Endothelial cell of umbilical vein (primary cell): ENCODE measurements around the gene SOHLH1. TPM values are rescaled to one million over a fixed set of nuclear protein-coding genes. Genes with fewer than 3 reads are reported as not detected.

ENCODE experiments used
- BruUV-seq: library from RNA; stranded (reverse); fragments of 400-500 nt; replicated peaks from 2 replicates; lab custom pipeline; 2021; lab: Mats Ljungman, UMichigan
- CTCF ChIA-PET: fragments of 300-600, 350-600 bp; sonication (Branson Sonifier 250); formaldehyde crosslinking; loops from one replicate; lab custom pipeline; 2021; ENCODE audit warnings: antibody characterized with exemption, inconsistent platforms; lab: Charles Lee
- POLR2A ChIA-PET: fragments of 300-600, 350-600 bp; sonication (Branson Sonifier 250); formaldehyde crosslinking; loops from one replicate; lab custom pipeline; 2021; ENCODE audit warnings: antibody characterized with exemption, inconsistent platforms; lab: Charles Lee
- DNase-seq: peaks from one replicate; pipeline ENCODE4 v3.0.0-alpha.2; 2011; ENCODE audit warnings: low read depth, low spot score
- FAIRE-seq: peaks from 2 replicates; lab custom pipeline; 2011; peaks lifted over from hg19 to GRCh38; lab: Jason Lieb, UNC
- H2AFZ ChIP-seq: 2 replicates; pipeline ENCODE4 v1.6.0; 2012; ENCODE audit warnings: low read depth, low read length, control low read depth, inconsistent platforms
- H3K27ac ChIP-seq: 2 replicates; pipeline ENCODE4 v1.5.1; 2011; ENCODE audit warnings: low read depth, mild to moderate bottlenecking, control low read depth, low read length, moderate library complexity; ENCODE audit not compliant: insufficient read depth
- H3K27me3 ChIP-seq, 2 experiments: 2 replicates each; pipeline versions ENCODE4 v1.6.0 to v1.6.1; 2011; ENCODE audit warnings: low read length in 2 of 2, mixed read lengths in 1 of 2; ENCODE audit not compliant: control insufficient read depth in 2 of 2, insufficient read depth in 2 of 2
- H3K36me3 ChIP-seq, 2 experiments: 2 replicates in 1 of 2; 3 replicates in 1 of 2; pipeline ENCODE4 v1.5.1; 2011; ENCODE audit warnings: low read length in 2 of 2, mild to moderate bottlenecking in 1 of 2, moderate library complexity in 1 of 2; ENCODE audit not compliant: control insufficient read depth in 2 of 2, insufficient read depth in 2 of 2; ENCODE audit errors: extremely low read depth in 1 of 2
- H3K4me1 ChIP-seq: 3 replicates; pipeline ENCODE4 v1.5.1; 2011; ENCODE audit warnings: mild to moderate bottlenecking, low read length; ENCODE audit not compliant: control insufficient read depth, insufficient read depth; ENCODE audit errors: extremely low read depth
- H3K4me2 ChIP-seq: 2 replicates; pipeline ENCODE4 v1.6.1; 2011; ENCODE audit warnings: low read length, control low read depth, mixed read lengths; ENCODE audit not compliant: insufficient read depth
- H3K4me3 ChIP-seq, 3 experiments: fragments of 200-600 bp in 1 of 3; sonication (generic), shearing (Covaris generic) in 1 of 3; replicated peaks in 1 of 3; 2 replicates each; pipeline ENCODE4 v1.5.1; 2011 to 2016; ENCODE audit warnings: control low read depth in 3 of 3, low read length in 3 of 3, mild to moderate bottlenecking in 2 of 3, inconsistent platforms in 1 of 3, low read depth in 1 of 3, moderate library complexity in 1 of 3; ENCODE audit not compliant: insufficient read depth in 1 of 3
- H3K79me2 ChIP-seq: 2 replicates; pipeline ENCODE4 v1.6.0; 2012; ENCODE audit warnings: low read length, inconsistent platforms; ENCODE audit not compliant: control insufficient read depth, insufficient read depth
- H3K9ac ChIP-seq: replicated peaks from 2 replicates; pipeline ENCODE3; 2011; ENCODE audit warnings: low read length, control low read depth; ENCODE audit not compliant: insufficient read depth; ENCODE audit errors: extremely low read depth
- H3K9me1 ChIP-seq: replicated peaks from 3 replicates; pipeline ENCODE4 v1.6.0; 2011; ENCODE audit warnings: mild to moderate bottlenecking, low read length; ENCODE audit not compliant: control insufficient read depth, insufficient read depth; ENCODE audit errors: extremely low read depth
- H3K9me3 ChIP-seq: replicated peaks from 2 replicates; pipeline ENCODE4 v1.5.1; 2012; ENCODE audit warnings: low read length, inconsistent platforms; ENCODE audit not compliant: control insufficient read depth, insufficient read depth
- H4K20me1 ChIP-seq: replicated peaks from 2 replicates; pipeline ENCODE3; 2011; ENCODE audit warnings: mild to moderate bottlenecking, low read length; ENCODE audit not compliant: control insufficient read depth, insufficient read depth; ENCODE audit errors: extremely low read depth
- EZH2 ChIP-seq: IDR thresholded peaks from 2 replicates; pipeline ENCODE4 v1.6.1; 2012; ENCODE audit warnings: borderline replicate concordance, low read depth, mild to moderate bottlenecking, moderate library complexity, low read length, inconsistent platforms; ENCODE audit not compliant: severe bottlenecking
- FOS ChIP-seq: IDR thresholded peaks from 2 replicates; pipeline ENCODE4 v1.6.1; 2011; ENCODE audit warnings: mild to moderate bottlenecking, low read length, moderate library complexity, borderline replicate concordance; ENCODE audit not compliant: insufficient read depth
- GATA2 ChIP-seq: IDR thresholded peaks from 2 replicates; pipeline ENCODE4 v1.7.0; 2011; ENCODE audit warnings: low read depth, mild to moderate bottlenecking, moderate library complexity, mixed read lengths, low read length; ENCODE audit not compliant: insufficient read length, insufficient read depth
- JUN ChIP-seq: IDR thresholded peaks from 2 replicates; pipeline ENCODE4 v1.6.1; 2011; ENCODE audit warnings: borderline replicate concordance, low read depth; ENCODE audit not compliant: insufficient read length, insufficient read depth
- MYC ChIP-seq: IDR thresholded peaks from one replicate; pipeline ENCODE4 v1.6.1; 2011; ENCODE audit warnings: mild to moderate bottlenecking, low read depth, low read length
- POLR2A ChIP-seq: IDR thresholded peaks from 2 replicates; pipeline ENCODE4 v1.6.1; 2012; ENCODE audit warnings: low read depth, mild to moderate bottlenecking, control low read depth, low read length
- POLR2AphosphoS5 ChIP-seq: IDR thresholded peaks from 2 replicates; pipeline ENCODE4 v1.6.1; 2012; ENCODE audit warnings: low read depth, mild to moderate bottlenecking, control low read depth, low read length, moderate library complexity; ENCODE audit not compliant: insufficient read depth
- dilution Hi-C: fragments of 300-500 bp; cut with MboI; formaldehyde crosslinking; loops from one replicate; pipeline ENCODE4 v1.15.0; 2019; ENCODE audit warnings: low sequenced_read_pairs; ENCODE audit not compliant: extremely low pct_ligation_motif_present
- intact Hi-C: fragments of 100-400 bp; cut with micrococcal nuclease; formaldehyde crosslinking; loops from one replicate; pipeline ENCODE4 v1.10.0; 2022
- polyA plus RNA-seq, 4 experiments: library from polyadenylated mRNA; depleted of rRNA in 3 of 4; stranded (reverse) in 3 of 4; unstranded in 1 of 4; fragments of >200 nt; gene quantifications; 2 replicates each; pipeline versions ENCODE4 v1.2.1 to v1.2.3, GENCODE V29; 2011 to 2012; ENCODE audit warnings: missing spikeins in 1 of 4
- total RNA-seq: library from RNA; stranded (reverse); gene quantifications from 2 replicates; pipeline ENCODE4 v1.2.3, GENCODE V29; 2021
- TF ChIP-seq, protein P1 (sequence below): IDR thresholded peaks from 2 replicates; pipeline ENCODE4 v1.6.1; 2011; ENCODE audit not compliant: insufficient read depth, insufficient read length
- TF ChIP-seq, protein P2 (sequence below), 2 donors: IDR thresholded peaks; 1 replicate in 1 of 2; 2 replicates in 1 of 2; pipeline ENCODE4 v1.5.1; 2011; ENCODE audit warnings: low read length in 2 of 2, mild to moderate bottlenecking in 2 of 2, moderate library complexity in 2 of 2, control low read depth in 1 of 2, inconsistent platforms in 1 of 2, low read depth in 1 of 2; ENCODE audit not compliant: insufficient read depth in 1 of 2; ENCODE audit errors: extremely low read depth in 1 of 2

The SOHLH1 gene
- total and polyA plus RNA-seq, 2 donors (not counting 3 experiments of a cell fraction or from before 2014, with no cell fraction given): not detected

GRCh38 chr9:135674977-135675376 lies 24.3 kb downstream of the SOHLH1 start:
- Histone ChIP-seq H3K4me3 (no peak overlapping the region), H3K36me3 (no peaks in the 10 kb centered on the region), H3K4me1 (no peaks in the 10 kb centered on the region), H3K27ac (no peak overlapping the region), H3K9me1 (no peaks in the 10 kb centered on the region), H3K9ac (no peak overlapping the region), H3K79me2 (no peaks in the 10 kb centered on the region), H2AFZ (no peak overlapping the region), H3K9me3 (no peaks in the 10 kb centered on the region), H4K20me1 (no peaks in the 10 kb centered on the region), H3K27me3 (no peaks in the 10 kb centered on the region), H3K4me2 (no peak overlapping the region)
- intact Hi-C loops: no loop called here
- FAIRE-seq (no peak), DNase-seq (no peak)
- dilution Hi-C loops: no loop called here
- TF ChIP-seq MYC: no peak
- TF ChIP-seq EZH2: no peak
- TF ChIP-seq JUN: no peak
- TF ChIP-seq POLR2A: no peak
- TF ChIP-seq FOS: no peak
- TF ChIP-seq, protein P1, sequence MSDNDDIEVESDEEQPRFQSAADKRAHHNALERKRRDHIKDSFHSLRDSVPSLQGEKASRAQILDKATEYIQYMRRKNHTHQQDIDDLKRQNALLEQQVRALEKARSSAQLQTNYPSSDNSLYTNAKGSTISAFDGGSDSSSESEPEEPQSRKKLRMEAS: no peak
- TF ChIP-seq, protein P2, sequence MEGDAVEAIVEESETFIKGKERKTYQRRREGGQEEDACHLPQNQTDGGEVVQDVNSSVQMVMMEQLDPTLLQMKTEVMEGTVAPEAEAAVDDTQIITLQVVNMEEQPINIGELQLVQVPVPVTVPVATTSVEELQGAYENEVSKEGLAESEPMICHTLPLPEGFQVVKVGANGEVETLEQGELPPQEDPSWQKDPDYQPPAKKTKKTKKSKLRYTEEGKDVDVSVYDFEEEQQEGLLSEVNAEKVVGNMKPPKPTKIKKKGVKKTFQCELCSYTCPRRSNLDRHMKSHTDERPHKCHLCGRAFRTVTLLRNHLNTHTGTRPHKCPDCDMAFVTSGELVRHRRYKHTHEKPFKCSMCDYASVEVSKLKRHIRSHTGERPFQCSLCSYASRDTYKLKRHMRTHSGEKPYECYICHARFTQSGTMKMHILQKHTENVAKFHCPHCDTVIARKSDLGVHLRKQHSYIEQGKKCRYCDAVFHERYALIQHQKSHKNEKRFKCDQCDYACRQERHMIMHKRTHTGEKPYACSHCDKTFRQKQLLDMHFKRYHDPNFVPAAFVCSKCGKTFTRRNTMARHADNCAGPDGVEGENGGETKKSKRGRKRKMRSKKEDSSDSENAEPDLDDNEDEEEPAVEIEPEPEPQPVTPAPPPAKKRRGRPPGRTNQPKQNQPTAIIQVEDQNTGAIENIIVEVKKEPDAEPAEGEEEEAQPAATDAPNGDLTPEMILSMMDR (IDR thresholded peaks at IDR 0.05; ENCODE audit: extremely low read depth in 1 of 2, insufficient read depth in 1 of 2, low read depth in 1 of 2, low read length in 2 of 2): no peak
- no peak for TF ChIP-seq GATA2
- TF ChIP-seq POLR2AphosphoS5: no peak
- ChIA-PET POLR2A (no interaction called here), CTCF (no interaction called here)
- BruUV-seq: no TSS peak
